Measurements from ENCODE around the gene LRRC7.

GRCh38 chr1:70083519-70083918 is 515.8 kb downstream of the LRRC7 start:
- no peak for TF ChIP-seq CTCF (IDR thresholded peaks at IDR 0.05)
- no peak for TF ChIP-seq POLR2AphosphoS5 (IDR thresholded peaks at IDR 0.05)
- TF ChIP-seq POLR2A (IDR thresholded peaks at IDR 0.05): no peak

Measured in breast epithelium (tissue), 3 donors.